Measurements from ENCODE around the gene PPL. TPM values are rescaled to one million over a fixed set of nuclear protein-coding genes. Genes with fewer than 3 reads are reported as not detected.
A peak's percentile ranks its signal among the peaks of the same experiment; 100 is the strongest.
"Not testable (repeated sequence)": the region's sequence is repeated elsewhere in the genome, so short reads cannot be mapped to it uniquely, and the experiment has no call there.

The PPL gene
- total and polyA plus RNA-seq, 4 experiments from 2014 or later: 0.39 TPM; not detected in 3

DNA sequence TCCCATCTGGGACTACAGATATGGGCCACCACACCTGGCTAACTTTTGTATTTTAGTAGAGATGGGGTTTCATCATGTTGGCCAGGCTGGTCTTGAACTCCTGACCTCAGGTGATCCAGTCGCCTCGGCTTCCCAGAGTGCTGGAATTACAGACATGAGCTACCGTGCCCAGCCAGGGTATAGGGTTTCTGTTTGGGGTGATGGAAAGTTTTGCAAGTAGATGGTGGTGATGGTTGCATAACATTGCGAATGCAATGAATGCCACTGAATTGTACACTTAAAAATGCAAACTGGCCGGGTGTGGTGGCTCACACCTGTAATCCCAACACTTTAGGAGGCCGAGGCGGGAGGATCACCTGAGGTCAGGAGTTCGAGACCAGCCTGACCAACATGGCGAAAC is 40.2 kb downstream of the PPL start:
- H3K27ac ChIP-seq (ENCODE audit: low read depth, low read length); H3K27me3 ChIP-seq (ENCODE audit: insufficient read depth, low read length); H3K4me1 Mint-ChIP-seq; H3K36me3 ChIP-seq (ENCODE audit: insufficient read depth, low read length); H3K9me3 ChIP-seq (ENCODE audit: control insufficient read depth in 1 of 2, low read length in 2 of 2); H3K4me1 ChIP-seq (ENCODE audit: insufficient read depth, low read length); H3K4me3 Mint-ChIP-seq; H3K36me3 Mint-ChIP-seq; H3K27ac Mint-ChIP-seq; H3K9me3 Mint-ChIP-seq; DNase-seq; CTCF ChIA-PET (ENCODE audit: partially characterized antibody); intact Hi-C loops (cut with micrococcal nuclease); H3K27me3 Mint-ChIP-seq; H3K4me3 ChIP-seq (ENCODE audit: low read length in 2 of 2): not testable (repeated sequence)
- POLR2A ChIA-PET (ENCODE audit: partially characterized antibody): interaction anchor here (0.6 kb wide), 1 partner anchor 23 kb away, joined by 4 read pairs; no protein-coding TSS in a partner anchor

DNA sequence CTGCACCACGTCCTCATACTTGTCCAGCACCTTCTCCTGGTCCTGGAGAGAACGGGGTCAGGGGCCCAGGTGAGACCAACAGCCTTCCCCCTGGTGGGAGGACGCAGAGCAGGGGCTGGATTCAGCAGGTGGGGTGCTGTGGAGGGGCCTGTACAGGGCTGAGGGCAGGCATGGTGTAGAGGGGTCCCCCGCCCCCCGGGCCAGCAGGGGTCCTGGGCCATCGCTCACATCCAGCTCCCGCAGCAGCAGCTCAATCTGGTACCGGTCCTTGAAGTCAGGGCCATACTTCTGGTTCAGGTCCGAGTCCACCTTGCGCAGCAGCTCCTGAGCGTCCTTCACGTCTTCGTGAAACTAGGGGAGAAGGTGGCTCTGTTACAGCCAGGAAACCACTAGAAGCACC is 41.6 kb downstream of the PPL start:
- POLR2A ChIA-PET (ENCODE audit: partially characterized antibody): no interaction called here

DNA sequence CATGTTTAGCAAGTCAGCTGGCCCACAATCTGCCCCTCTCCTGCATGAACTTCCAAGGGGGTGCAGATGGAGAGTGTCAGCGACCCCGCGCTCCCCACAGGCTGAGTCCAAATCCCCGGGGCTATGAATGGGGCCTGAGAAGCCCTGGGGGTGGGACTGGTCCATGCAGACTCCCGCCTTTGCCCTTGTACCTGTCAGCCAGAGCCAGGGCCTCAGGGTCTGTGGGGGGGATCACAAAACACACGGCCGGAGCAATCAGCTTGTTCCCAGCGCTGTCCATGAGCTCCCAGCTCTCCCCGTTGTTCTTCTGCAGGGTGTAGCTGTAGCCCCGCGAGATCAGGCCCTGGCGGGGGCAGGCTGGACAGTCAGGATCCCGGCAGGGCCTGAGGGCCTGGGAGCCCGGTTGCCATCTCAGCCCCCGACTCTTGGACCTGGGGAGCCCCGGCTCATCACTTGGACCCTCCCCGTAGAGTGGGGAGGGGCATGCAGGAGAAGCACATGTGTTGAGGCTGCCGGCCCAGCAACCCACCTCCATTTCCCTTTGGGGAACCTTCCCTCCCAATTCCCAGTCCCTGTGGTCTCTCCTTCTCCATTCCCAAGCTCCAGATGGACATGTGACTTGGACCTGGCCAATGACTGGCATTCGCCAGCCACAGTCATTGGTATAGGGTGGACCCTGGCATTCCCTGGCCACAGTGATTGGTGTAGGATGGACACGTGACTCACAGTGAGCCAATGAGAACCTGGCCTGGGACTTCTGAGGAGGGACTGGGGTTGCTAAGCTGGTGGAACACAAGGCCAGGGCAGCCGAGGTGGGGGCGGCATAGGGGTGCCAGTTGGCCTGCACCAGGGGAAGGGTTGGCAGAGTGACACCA is 42.4 kb downstream of the PPL start:
- no peaks in the 10 kb centered on the region for H3K27me3 ChIP-seq (ENCODE audit: insufficient read depth, low read length)
- H3K27ac ChIP-seq (ENCODE audit: low read depth, low read length): no peak overlapping the region
- Mint-ChIP-seq H3K27me3 (peaks cover 0 to 4% of the 10 kb centered on the region in 2 donors), H3K4me1 (no peaks in the 10 kb centered on the region), H3K36me3 (no peaks in the 10 kb centered on the region), H3K27ac (no peak overlapping the region), H3K4me3 (no peak overlapping the region), H3K9me3 (peaks cover 0 to 6% (median under 1%) of the 10 kb centered on the region in 8 donors)
- H3K4me3 ChIP-seq (ENCODE audit: low read length in 2 of 2): no peak overlapping the region
- DNase-seq: no peak
- ChIA-PET CTCF (ENCODE audit: partially characterized antibody) (no interaction called here), POLR2A (ENCODE audit: partially characterized antibody) (no interaction called here)
- H3K9me3 ChIP-seq (ENCODE audit: control insufficient read depth in 1 of 2, low read length in 2 of 2): no peaks in the 10 kb centered on the region
- no peaks in the 10 kb centered on the region for H3K4me1 ChIP-seq (ENCODE audit: insufficient read depth, low read length)
- intact Hi-C loops (cut with micrococcal nuclease): no loop called here
- H3K36me3 ChIP-seq (ENCODE audit: insufficient read depth, low read length): no peaks in the 10 kb centered on the region

More for the DNA sequence above, 41.6 kb downstream of the PPL start:
- CTCF ChIA-PET (ENCODE audit: partially characterized antibody): no interaction called here
- Histone ChIP-seq H3K27ac (ENCODE audit: low read depth, low read length) (no peak overlapping the region), H3K36me3 (ENCODE audit: insufficient read depth, low read length) (no peaks in the 10 kb centered on the region), H3K4me3 (ENCODE audit: low read length in 2 of 2) (no peak overlapping the region), H3K27me3 (ENCODE audit: insufficient read depth, low read length) (no peaks in the 10 kb centered on the region), H3K4me1 (ENCODE audit: insufficient read depth, low read length) (no peaks in the 10 kb centered on the region), H3K9me3 (ENCODE audit: control insufficient read depth in 1 of 2, low read length in 2 of 2) (no peaks in the 10 kb centered on the region)
- peaks cover 0 to 6% (median under 1%) of the 10 kb centered on the region in 8 donors for H3K9me3 Mint-ChIP-seq
- intact Hi-C loops (cut with micrococcal nuclease): no loop called here
- no peaks in the 10 kb centered on the region for H3K36me3 Mint-ChIP-seq
- H3K4me3 Mint-ChIP-seq: no peak overlapping the region
- peaks cover 0 to 6% of the 10 kb centered on the region in 2 donors for H3K27me3 Mint-ChIP-seq
- no peak for DNase-seq
- H3K4me1 Mint-ChIP-seq: no peaks in the 10 kb centered on the region
- no peak overlapping the region for H3K27ac Mint-ChIP-seq

DNA sequence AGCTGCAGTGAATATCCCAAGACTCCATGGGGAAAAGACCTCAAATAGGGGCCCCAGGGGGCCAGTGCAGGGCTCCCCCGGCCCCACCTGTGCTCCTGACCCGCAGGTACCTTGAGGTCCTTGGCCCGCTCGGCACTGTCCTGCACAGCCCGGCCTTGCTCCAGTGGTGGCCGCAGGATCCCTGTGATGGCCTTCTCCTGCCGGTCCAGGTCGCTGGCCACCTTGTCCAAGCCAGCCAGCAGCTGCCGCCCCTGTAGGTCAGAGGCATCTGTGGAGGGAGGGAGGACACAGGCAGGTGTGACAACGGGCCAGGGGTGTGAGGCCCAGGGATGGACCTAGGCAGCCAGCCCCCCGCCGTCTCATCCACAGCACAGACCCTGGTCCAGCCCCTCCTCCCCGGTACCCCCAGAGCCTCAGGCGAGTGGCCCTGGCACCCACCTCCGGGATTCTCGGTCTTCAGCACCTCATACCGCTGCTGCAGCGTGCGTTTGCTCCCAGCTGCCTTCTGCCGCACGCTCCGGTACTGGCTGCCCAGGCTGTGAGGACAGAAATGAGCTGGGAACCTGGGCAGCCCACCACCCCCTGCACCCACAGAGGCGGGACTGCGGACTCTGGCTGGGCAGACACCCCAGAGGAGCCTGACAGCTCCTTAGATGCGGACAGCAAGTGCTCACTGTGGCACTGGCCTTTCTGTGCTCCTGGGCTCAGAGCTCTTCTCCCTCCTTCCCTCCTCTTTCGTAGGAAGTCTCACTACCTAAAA is 43.7 kb downstream of the PPL start:
- Histone ChIP-seq H3K4me1 (ENCODE audit: insufficient read depth, low read length) (no peaks in the 10 kb centered on the region), H3K36me3 (ENCODE audit: insufficient read depth, low read length) (no peaks in the 10 kb centered on the region), H3K27ac (ENCODE audit: low read depth, low read length) (no peak overlapping the region), H3K27me3 (ENCODE audit: insufficient read depth, low read length) (no peaks in the 10 kb centered on the region), H3K9me3 (ENCODE audit: control insufficient read depth in 1 of 2, low read length in 2 of 2) (no peaks in the 10 kb centered on the region), H3K4me3 (ENCODE audit: low read length in 2 of 2) (no peak overlapping the region)
- H3K4me3 Mint-ChIP-seq: no peak overlapping the region
- H3K9me3 Mint-ChIP-seq: peaks cover 0 to 3% (median under 1%) of the 10 kb centered on the region in 8 donors
- peaks cover 0 to 3% of the 10 kb centered on the region in 2 donors for H3K27me3 Mint-ChIP-seq
- no peaks in the 10 kb centered on the region for H3K4me1 Mint-ChIP-seq
- POLR2A ChIA-PET (ENCODE audit: partially characterized antibody): no interaction called here
- H3K27ac Mint-ChIP-seq: peak overlapping the region in 1 of 7 donors; percentile 59
- intact Hi-C loops (cut with micrococcal nuclease): no loop called here
- DNase-seq: no peak
- H3K36me3 Mint-ChIP-seq: peaks cover 0 to 2% of the 10 kb centered on the region in 2 donors
- CTCF ChIA-PET (ENCODE audit: partially characterized antibody): no interaction called here

DNA sequence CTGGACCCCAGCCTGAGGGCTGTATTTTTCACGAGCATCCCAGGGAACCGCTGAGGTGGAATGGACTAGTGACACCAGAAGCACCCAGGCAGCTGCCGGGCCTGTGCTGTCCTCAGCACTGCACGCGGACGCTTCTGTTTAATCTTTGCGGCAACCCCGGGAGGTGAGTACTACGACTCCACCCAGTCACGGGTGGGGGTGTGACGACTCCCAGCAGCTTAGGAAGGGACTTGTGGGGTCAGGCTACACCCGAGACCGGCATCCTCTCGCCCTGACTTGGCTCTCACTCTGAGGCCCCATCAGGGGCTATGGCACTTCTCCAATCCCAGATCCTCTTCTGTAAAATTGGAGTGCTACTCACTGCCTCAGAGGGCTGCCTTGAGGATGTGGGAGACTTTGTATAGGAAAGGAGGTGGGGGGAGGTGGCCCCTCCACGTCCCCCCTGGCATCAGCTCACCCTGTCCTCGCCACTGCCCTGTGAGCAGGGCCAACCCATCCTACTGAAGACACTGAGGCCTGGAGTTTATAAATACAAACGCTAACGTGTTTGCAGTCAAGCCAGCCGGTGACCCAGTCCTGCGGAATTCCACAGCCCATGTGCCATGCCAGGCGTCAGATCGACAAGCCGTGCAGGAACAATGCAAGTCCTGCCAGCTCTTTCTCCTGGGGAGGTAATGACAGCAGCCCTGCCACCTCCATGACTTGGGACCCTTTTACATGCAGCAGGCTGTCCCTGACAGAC is 44.4 kb downstream of the PPL start:
- H3K36me3 ChIP-seq (ENCODE audit: insufficient read depth, low read length): no peaks in the 10 kb centered on the region
- no peak overlapping the region for H3K27ac ChIP-seq (ENCODE audit: low read depth, low read length)
- Mint-ChIP-seq H3K27me3 (peaks cover 0 to 2% of the 10 kb centered on the region in 2 donors), H3K36me3 (peaks cover 0 to 7% of the 10 kb centered on the region in 2 donors), H3K9me3 (no peaks in the 10 kb centered on the region), H3K27ac (no peak overlapping the region), H3K4me3 (no peak overlapping the region), H3K4me1 (no peaks in the 10 kb centered on the region)
- no peak for DNase-seq
- H3K4me1 ChIP-seq (ENCODE audit: insufficient read depth, low read length): no peaks in the 10 kb centered on the region
- intact Hi-C loops (cut with micrococcal nuclease): no loop called here
- H3K4me3 ChIP-seq (ENCODE audit: low read length in 2 of 2): no peak overlapping the region
- H3K27me3 ChIP-seq (ENCODE audit: insufficient read depth, low read length): no peaks in the 10 kb centered on the region
- no peaks in the 10 kb centered on the region for H3K9me3 ChIP-seq (ENCODE audit: control insufficient read depth in 1 of 2, low read length in 2 of 2)
- ChIA-PET POLR2A (ENCODE audit: partially characterized antibody) (no interaction called here), CTCF (ENCODE audit: partially characterized antibody) (no interaction called here)

DNA sequence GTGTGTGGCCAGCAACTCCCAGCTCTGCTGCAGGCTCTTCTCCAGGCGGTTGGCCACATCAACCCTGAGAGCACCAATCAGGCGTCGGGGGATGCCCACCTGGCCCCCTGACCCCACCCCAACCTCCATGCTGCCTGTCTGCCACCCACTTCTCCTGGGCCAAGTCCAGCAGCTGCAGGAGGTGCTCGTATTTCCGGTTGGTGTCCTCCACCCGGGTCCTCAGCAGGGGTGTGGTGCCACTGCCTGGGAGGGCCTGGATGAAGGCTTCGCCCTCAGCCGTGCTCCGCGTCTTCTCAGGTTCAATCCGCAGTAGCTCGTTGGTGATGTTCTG is 45.1 kb downstream of the PPL start:
- Mint-ChIP-seq H3K4me3 (no peak overlapping the region), H3K4me1 (no peaks in the 10 kb centered on the region), H3K9me3 (no peaks in the 10 kb centered on the region), H3K36me3 (peaks cover 4 to 11% of the 10 kb centered on the region in 2 donors), H3K27me3 (peaks cover 0 to 2% of the 10 kb centered on the region in 2 donors), H3K27ac (no peak overlapping the region)
- no peaks in the 10 kb centered on the region for H3K36me3 ChIP-seq (ENCODE audit: insufficient read depth, low read length)
- H3K27ac ChIP-seq (ENCODE audit: low read depth, low read length): no peak overlapping the region
- H3K9me3 ChIP-seq (ENCODE audit: control insufficient read depth in 1 of 2, low read length in 2 of 2): no peaks in the 10 kb centered on the region
- intact Hi-C loops (cut with micrococcal nuclease): no loop called here
- H3K4me3 ChIP-seq (ENCODE audit: low read length in 2 of 2): no peak overlapping the region
- H3K27me3 ChIP-seq (ENCODE audit: insufficient read depth, low read length): no peaks in the 10 kb centered on the region
- H3K4me1 ChIP-seq (ENCODE audit: insufficient read depth, low read length): no peaks in the 10 kb centered on the region
- no peak for DNase-seq
- ChIA-PET POLR2A (ENCODE audit: partially characterized antibody) (no interaction called here), CTCF (ENCODE audit: partially characterized antibody) (no interaction called here)
